Suprapubic skin (tissue), 3 donors: ENCODE results near the gene C2CD2L.

Experiments used
- POLR2A ChIP-seq, 2 donors: fragments of 450-650 bp; IDR thresholded peaks; one replicate each; pipeline ENCODE4 v1.6.1; 2017; ENCODE audit warnings: antibody characterized with exemption in 2 of 2, mild to moderate bottlenecking in 2 of 2, moderate library complexity in 2 of 2
- TF ChIP-seq, protein P1 (sequence below), 2 donors: fragments of 200-600 bp in 1 of 2; fragments of 450-650 bp in 1 of 2; sonication (generic) in 1 of 2; IDR thresholded peaks; one replicate each; pipeline ENCODE4 v1.5.1; 2016 to 2019; ENCODE audit warnings: antibody characterized with exemption in 2 of 2, mild to moderate bottlenecking in 1 of 2, moderate library complexity in 1 of 2

GRCh38 chr11:119107538-119108145 lies 498 bp downstream of the C2CD2L start:
- TF ChIP-seq, protein P1, sequence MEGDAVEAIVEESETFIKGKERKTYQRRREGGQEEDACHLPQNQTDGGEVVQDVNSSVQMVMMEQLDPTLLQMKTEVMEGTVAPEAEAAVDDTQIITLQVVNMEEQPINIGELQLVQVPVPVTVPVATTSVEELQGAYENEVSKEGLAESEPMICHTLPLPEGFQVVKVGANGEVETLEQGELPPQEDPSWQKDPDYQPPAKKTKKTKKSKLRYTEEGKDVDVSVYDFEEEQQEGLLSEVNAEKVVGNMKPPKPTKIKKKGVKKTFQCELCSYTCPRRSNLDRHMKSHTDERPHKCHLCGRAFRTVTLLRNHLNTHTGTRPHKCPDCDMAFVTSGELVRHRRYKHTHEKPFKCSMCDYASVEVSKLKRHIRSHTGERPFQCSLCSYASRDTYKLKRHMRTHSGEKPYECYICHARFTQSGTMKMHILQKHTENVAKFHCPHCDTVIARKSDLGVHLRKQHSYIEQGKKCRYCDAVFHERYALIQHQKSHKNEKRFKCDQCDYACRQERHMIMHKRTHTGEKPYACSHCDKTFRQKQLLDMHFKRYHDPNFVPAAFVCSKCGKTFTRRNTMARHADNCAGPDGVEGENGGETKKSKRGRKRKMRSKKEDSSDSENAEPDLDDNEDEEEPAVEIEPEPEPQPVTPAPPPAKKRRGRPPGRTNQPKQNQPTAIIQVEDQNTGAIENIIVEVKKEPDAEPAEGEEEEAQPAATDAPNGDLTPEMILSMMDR (IDR thresholded peaks at IDR 0.05): no peak
- TF ChIP-seq POLR2A (IDR thresholded peaks at IDR 0.05): no peak
